Activated CD8-positive, alpha-beta T cell treated with anti-CD3 and anti-CD28 coated beads for 36 hours (primary cell): ENCODE results near the gene CHRNG. TPM values are rescaled to one million over a fixed set of nuclear protein-coding genes. Genes with fewer than 3 reads are reported as not detected.

Experiments
- ATAC-seq: fragments of 200-7000 bp; cut with Tn5 transposase; one replicate; pipeline ENCODE4 v1.10.0; 2021; ENCODE audit warnings: mild to moderate bottlenecking, moderate library complexity
- CTCF ChIA-PET: fragments of 350-600 bp; sonication (Branson Sonifier 250); formaldehyde crosslinking; loops from one replicate; lab custom pipeline; 2021; ENCODE audit warnings: antibody characterized with exemption; lab: Charles Lee
- POLR2A ChIA-PET: fragments of 350-600 bp; sonication (Branson Sonifier 250); formaldehyde crosslinking; loops from one replicate; lab custom pipeline; 2021; ENCODE audit warnings: antibody characterized with exemption; lab: Charles Lee
- DNase-seq: peaks from one replicate; pipeline ENCODE4 v3.0.0-alpha.2; 2020
- H3K27ac Mint-ChIP-seq: one replicate; pipeline ENCODE4 v1.8.0; 2021; ENCODE audit warnings: mild to moderate bottlenecking, mixed read lengths
- H3K27me3 Mint-ChIP-seq: one replicate; pipeline ENCODE4 v1.8.0; 2021; ENCODE audit warnings: mixed read lengths
- H3K36me3 Mint-ChIP-seq: one replicate; pipeline ENCODE4 v1.8.0; 2021; ENCODE audit warnings: low read depth, mixed read lengths
- H3K4me1 Mint-ChIP-seq: one replicate; pipeline ENCODE4 v1.8.0; 2021; ENCODE audit warnings: low read depth, mixed read lengths
- H3K4me3 Mint-ChIP-seq: one replicate; pipeline ENCODE4 v1.8.0; 2021; ENCODE audit warnings: mild to moderate bottlenecking, moderate library complexity, mixed read lengths
- H3K9me3 Mint-ChIP-seq: one replicate; pipeline ENCODE4 v1.8.0; 2021; ENCODE audit warnings: mixed read lengths
- CTCF ChIP-seq: fragments of 200-600 bp; IDR thresholded peaks from one replicate; pipeline ENCODE4 v1.8.0; 2022; ENCODE audit warnings: antibody characterized with exemption, mild to moderate bottlenecking
- intact Hi-C: fragments of 100-400 bp; cut with micrococcal nuclease; formaldehyde crosslinking; loops from one replicate; pipeline ENCODE4 v1.10.0; 2022
- total RNA-seq, 2 experiments: library from RNA; stranded (reverse); gene quantifications; one replicate each; pipeline ENCODE4 v1.2.3, GENCODE V29; 2021

Gene CHRNG
- total RNA-seq, 2 experiments from 2014 or later: not detected

- Mint-ChIP-seq H3K36me3 (no peaks in the 10 kb centered on the region), H3K27ac (no peak overlapping the region), H3K9me3 (no peaks in the 10 kb centered on the region), H3K4me1 (peaks cover 6% of the 10 kb centered on the region), H3K27me3 (peaks cover 36% of the 10 kb centered on the region), H3K4me3 (no peak overlapping the region)
- DNase-seq (no peak), ATAC-seq (no peak)
- ChIA-PET CTCF (interaction anchor here (0.7 to 2.2 kb wide), 7 partner anchors 11 to 240 kb away, joined by 3 to 12 read pairs (median 7); no protein-coding TSS in a partner anchor), POLR2A (no interaction called here)
- intact Hi-C loops: loop anchor here (5.0 kb wide), 1 partner anchor 73 kb away; no protein-coding TSS in a partner anchor
- TF ChIP-seq CTCF: no peak
Observed at GRCh38 chr2:232520489-232520888, 19.0 kb upstream of the CHRNG start.

- Mint-ChIP-seq H3K4me3 (no peak overlapping the region), H3K27me3 (peaks cover 36% of the 10 kb centered on the region), H3K9me3 (no peaks in the 10 kb centered on the region), H3K36me3 (no peaks in the 10 kb centered on the region), H3K27ac (no peak overlapping the region), H3K4me1 (peaks cover 6% of the 10 kb centered on the region)
- POLR2A ChIA-PET: no interaction called here
- CTCF ChIA-PET: interaction anchor here (0.7 to 2.2 kb wide), 15 partner anchors 8 to 421 kb away, joined by 3 to 18 read pairs (median 5); no protein-coding TSS in a partner anchor
- intact Hi-C loops: loop anchor here (5.0 kb wide), 1 partner anchor 74 kb away; no protein-coding TSS in a partner anchor
- TF ChIP-seq CTCF: no peak
- no peak for ATAC-seq
- DNase-seq: no peak
Observed at GRCh38 chr2:232521098-232521497, 18.4 kb upstream of the CHRNG start.

- ChIA-PET POLR2A (no interaction called here), CTCF (interaction anchor here (0.6 to 2.2 kb wide), 24 partner anchors 9 to 622 kb away, joined by 3 to 18 read pairs (median 4); partner anchors contain the start of gene ALPI)
- DNase-seq: peak; percentile 74
- H3K4me3 Mint-ChIP-seq: no peak overlapping the region
- peak; percentile 94 for TF ChIP-seq CTCF
- peaks cover 37% of the 10 kb centered on the region for H3K27me3 Mint-ChIP-seq
- ATAC-seq: peak; percentile 58
- no peaks in the 10 kb centered on the region for H3K9me3 Mint-ChIP-seq
- intact Hi-C loops: loop anchor here (5.0 kb wide), 1 partner anchor 75 kb away; no protein-coding TSS in a partner anchor
- peaks cover 6% of the 10 kb centered on the region for H3K4me1 Mint-ChIP-seq
- H3K36me3 Mint-ChIP-seq: no peaks in the 10 kb centered on the region
- H3K27ac Mint-ChIP-seq: no peak overlapping the region
Observed at GRCh38 chr2:232521959-232522622, 17.4 kb upstream of the CHRNG start.

GRCh38 chr2:232522623-232523401 is 16.7 kb upstream of the CHRNG start:
- ChIA-PET CTCF (interaction anchor here (0.6 to 2.2 kb wide), 21 partner anchors 9 to 623 kb away, joined by 3 to 18 read pairs (median 5); partner anchors contain the start of gene ALPI), POLR2A (interaction anchor here (1.0 kb wide), 1 partner anchor 11 kb away, joined by 3 read pairs; no protein-coding TSS in a partner anchor)
- H3K36me3 Mint-ChIP-seq: no peaks in the 10 kb centered on the region
- no peak for TF ChIP-seq CTCF
- no peak overlapping the region for H3K4me3 Mint-ChIP-seq
- ATAC-seq (no peak), DNase-seq (no peak)
- peaks cover 6% of the 10 kb centered on the region for H3K4me1 Mint-ChIP-seq
- intact Hi-C loops: loop anchor here (5.0 kb wide), 1 partner anchor 76 kb away; no protein-coding TSS in a partner anchor
- H3K27me3 Mint-ChIP-seq: peaks cover 39% of the 10 kb centered on the region
- H3K9me3 Mint-ChIP-seq: no peaks in the 10 kb centered on the region
- no peak overlapping the region for H3K27ac Mint-ChIP-seq
